Activated effector memory CD4-positive, alpha-beta T cell treated with Interleukin-2 at 50 U/mL for 16 hours (primary cell): ENCODE results near the gene MRPL50.

ENCODE experiments used
- DNase-seq: peaks from one replicate; pipeline ENCODE4 v3.0.0-alpha.2; 2020

MRPL50 gene

DNA sequence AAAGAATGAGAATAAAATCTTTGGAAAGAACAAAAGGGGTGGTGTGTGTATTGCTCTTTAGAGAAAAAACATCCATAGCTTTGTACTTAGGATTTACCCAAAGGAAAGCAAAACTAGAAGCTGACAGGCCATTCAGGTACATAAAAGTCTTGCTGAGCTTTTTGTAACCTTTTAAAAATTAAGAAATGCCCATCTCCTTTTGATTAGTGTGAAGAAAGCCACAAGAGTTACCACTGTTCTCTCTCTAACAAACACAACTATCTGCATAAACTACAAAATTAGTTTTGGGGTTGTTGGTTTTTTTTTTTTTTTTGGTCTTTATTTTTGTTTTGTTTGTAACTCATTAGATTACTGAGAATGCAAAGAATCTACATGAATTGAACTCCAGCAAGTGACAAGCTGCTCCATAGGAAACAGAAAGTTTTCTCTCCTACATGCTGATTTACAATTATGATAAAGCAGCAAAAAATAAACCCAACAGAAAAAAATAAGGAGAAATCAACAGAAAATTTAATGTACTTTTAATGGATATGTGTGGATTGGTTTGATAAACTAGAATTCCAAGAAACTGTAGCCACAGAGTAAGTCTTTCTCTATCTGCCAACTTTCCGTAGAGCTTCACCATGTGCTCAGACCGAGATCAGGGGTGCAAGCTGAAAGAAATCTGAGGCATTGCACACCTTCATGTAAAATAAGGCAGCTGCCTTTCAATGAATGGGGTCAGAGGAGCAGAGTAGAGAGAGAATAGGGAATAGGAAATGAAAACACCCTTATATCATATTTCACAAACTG lies 25.9 kb downstream of the MRPL50 start:
- DNase-seq: no peak

- DNase-seq: no peak
Observed at GRCh38 chr9:101371813-101372212, 26.6 kb downstream of the MRPL50 start.

- no peak for DNase-seq
Observed at GRCh38 chr9:101369884-101370531, 28.4 kb downstream of the MRPL50 start.

DNA sequence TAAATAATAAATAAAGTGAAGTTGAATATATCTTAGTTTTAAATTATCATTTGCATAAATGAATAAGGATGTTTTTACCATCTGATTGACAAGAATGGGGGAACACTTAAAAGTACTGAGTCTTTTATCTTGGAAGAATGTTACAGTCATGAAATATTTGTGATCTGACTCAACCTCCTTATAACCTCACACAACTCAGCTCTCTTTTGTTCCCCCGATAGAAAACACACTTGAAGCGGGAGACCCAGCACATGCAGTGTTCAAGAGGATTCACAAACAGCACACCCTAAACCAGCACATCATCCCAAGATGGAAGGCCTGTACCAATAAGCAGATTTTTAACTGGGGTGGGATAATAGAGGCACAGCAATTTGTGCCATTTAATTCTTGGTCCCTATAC lies 29.1 kb downstream of the MRPL50 start:
- no peak for DNase-seq

- DNase-seq: no peak
Observed at GRCh38 chr9:101367323-101367722, 31.1 kb downstream of the MRPL50 start.

DNA sequence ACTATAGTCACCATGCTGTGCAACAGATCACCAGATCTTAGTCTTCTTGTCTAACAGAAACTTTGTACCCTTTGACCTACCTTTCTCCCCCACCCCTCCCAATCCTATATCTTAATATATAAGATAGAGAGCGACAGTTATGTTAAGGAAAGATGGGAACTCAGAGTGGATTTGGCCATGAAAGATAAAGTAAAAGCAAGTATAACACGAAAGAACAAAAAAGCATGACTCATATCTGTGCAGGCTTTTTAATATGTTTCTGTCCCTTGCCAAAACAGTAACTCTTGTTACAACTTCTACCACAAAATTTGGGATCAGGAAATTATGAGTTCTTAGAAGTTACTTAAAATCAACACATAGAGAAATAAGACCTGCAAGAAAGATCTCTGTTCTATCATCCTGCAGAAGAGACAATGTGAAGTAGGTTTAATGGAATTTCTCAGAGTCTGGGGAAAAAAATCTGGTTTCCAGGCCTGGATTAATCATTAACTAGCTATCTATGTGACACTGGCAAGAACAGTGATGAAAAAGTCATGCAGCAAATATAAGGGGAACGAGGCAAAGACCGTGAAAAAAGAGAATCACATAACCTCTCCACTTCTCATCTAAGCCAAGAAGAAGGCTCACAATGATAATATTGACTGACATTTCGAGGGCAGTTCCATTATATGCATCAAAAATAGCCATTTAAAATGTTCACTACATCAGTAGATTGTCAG lies 32.2 kb downstream of the MRPL50 start:
- DNase-seq: no peak

DNA sequence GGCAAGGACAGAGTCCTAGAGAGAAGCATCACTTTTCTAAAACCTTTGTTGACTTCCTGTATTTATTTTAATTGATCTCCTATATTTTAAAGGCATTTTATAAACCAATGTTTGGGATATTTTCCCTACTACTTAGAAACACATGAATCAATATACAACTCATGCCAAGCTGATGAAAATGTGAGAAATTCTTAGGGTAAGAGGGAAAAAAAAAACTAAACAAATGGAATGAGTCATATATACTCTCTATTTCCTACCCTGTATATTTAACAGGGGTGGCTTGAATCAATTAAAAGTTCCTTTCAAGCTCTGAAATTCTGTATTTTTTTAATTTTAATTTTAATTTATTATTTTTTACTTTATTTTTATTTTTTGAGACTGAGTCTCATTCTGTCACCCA lies 33.2 kb downstream of the MRPL50 start:
- DNase-seq: no peak

DNA sequence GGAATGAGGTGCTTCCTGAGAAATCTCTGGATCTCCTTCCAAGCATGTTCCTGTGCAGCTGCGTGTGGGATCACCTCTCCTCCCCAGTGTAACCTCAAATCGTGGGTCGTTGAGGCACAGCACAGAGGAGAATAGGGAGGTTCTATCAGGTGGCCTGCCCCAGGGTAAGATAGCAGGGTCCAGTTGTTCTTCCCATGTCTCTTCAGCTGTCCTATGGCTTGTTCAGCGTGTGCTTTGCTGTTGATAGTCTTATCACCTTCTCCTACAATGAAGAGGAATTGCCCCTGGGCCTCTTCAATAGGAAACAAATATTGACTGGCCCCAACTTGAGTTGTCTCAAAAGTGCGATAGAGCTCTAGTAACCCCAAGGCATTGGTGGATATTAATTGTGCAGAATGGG lies 36.0 kb downstream of the MRPL50 start:
- DNase-seq: no peak

DNA sequence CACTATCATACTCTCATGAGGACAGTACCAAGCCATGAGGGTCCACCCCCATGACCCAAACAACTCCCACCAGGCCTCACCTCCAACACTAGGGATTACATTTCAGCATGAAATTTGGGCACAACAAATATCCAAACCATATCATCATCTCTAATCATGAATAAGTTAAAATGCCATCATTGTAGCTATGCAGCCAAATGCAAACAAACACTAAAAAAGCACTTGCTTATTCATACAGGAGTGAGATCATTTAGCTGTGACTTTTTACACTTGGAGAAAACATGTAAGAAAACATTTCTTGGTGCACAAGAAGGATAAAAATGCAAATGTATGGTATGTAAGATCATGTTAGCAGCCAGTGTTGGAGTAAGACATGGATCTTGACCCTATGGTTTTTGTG lies 37.8 kb downstream of the MRPL50 start:
- no peak for DNase-seq

- no peak for DNase-seq
Observed at GRCh38 chr9:101359679-101360078, 38.7 kb downstream of the MRPL50 start.

GRCh38 chr9:101356619-101357018 lies 41.8 kb downstream of the MRPL50 start:
- DNase-seq: no peak

DNA sequence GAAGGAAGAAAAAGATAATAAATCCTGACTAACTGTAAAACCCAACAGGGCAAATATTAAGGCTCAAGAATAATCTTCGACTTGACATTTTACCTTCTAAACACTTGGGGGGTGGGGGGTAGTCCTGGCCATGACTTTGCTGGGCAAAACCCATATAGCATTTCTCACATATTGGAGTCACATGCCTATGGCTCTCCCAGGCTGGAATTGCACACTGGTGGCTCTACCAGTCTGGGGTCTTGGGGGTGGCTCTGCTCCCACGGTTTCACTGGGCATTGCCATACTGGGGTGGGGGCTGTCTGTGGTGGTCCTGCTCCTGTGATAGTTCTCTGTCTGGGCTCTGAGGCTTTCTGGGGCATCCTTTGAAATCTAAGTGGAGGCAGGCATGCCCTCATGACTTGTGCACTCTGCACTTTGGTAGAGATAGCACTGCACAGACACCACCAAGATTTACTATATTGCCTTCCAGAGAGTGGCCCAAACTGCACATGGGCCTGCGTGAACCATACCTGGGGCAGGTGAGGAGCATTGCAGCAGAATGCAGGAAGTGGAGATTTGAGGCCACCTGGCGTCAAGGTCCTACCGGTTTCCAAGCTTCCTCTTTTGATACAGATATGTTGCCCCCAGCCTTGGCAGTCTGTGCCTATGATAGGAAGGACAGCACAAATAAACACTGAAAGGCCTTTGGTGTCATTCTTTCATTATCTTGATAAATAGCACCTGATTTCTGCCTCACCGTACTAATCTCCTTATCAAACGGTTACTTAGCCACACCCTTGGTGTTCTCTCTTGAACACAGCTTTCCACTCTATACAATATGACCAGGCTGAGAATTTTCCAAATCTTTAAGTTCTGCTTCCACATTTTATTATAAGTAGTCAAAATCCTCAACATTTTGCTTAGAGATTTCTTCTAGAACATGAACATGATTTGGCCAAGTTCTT lies 43.4 kb downstream of the MRPL50 start:
- no peak for DNase-seq

DNA sequence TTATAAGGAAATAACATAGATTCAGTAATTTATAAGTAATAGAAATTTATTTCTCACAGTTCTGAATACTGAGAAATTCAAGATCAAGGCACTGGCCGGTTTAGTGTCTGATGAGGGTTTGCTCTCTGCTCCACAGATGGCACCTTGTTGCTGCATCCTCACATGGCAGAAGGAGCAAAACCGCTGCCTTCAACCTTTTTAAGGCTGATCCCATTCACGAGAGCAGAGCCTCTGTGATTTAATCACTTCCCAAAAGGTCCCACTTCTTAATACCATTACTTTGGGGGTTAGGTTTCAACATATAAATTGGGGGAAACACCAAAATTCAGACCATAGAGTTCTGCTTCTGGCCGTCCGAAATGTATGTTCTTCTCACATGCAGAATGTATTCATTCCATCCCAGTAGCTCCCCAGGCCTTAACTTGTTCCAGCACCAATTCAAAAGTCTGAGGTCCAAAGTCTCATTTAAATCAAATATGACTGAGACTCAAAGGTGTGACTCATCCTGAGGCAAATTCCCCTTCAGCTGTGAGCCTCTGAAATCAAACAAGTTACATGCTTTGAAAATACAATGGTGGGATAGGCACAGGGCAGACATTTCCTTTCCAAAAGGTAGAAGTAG lies 44.2 kb downstream of the MRPL50 start:
- no peak for DNase-seq

GRCh38 chr9:101353683-101354082 lies 44.7 kb downstream of the MRPL50 start:
- no peak for DNase-seq

DNA sequence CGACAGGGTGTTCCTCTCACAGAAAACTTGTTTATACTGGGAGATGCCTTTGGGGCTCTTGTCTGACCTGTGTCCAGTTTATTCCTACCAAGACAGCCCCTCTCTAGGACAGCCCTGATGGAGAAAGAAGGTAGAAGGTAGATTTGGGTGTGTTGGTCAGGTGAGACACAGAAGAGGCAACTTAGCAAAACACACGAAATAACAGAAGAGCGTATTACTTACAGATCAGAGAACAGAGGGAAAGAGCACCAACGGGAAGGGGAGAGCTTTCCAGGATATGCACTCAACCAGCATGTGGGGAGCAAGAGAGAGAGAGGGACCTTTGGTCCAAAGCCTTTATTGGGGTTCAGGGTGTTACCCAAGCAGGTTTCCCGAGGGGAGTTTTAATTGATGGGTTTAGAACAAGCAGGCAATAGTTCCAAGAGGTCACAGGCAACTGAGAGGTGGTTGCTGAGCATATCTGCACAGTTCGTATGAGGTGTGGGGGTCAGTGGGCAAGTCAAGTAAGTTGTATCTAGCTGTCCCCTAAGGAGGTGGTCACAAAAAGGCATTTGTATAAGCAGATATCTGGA lies 45.4 kb downstream of the MRPL50 start:
- DNase-seq: no peak

DNA sequence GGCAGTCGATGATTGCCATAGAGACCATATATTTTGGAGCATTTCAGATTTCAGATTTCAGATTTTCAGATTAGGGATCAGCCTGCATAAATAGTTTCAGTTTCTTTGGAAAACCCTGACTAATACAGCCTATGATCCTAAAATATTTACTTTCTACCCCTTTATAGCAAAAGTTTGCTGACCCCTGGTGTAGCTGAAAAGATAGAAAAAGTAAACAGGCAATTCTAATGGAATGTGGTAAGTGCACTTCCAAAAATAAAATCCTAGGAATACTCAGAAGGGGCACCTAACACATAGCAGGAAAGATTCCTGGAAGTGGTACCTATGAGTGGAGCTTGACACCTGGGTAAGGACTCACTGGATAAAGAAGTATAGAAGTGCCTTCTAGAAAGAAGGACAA lies 48.1 kb downstream of the MRPL50 start:
- no peak for DNase-seq

- no peak for DNase-seq
Observed at GRCh38 chr9:101342595-101342994, 55.8 kb downstream of the MRPL50 start.

- DNase-seq: no peak
Observed at GRCh38 chr9:101341958-101342357, 56.5 kb downstream of the MRPL50 start.
